K562 (cell line): Measurements from ENCODE around the gene CCL27. TPM values are rescaled to one million over a fixed set of nuclear protein-coding genes. Genes with fewer than 3 reads are reported as not detected.
A peak's percentile ranks its signal among the peaks of the same experiment; 100 is the strongest.

Experiments used
- CEBPZ ChIP-seq: fragments of 150-350 bp; IDR thresholded peaks from 2 replicates; pipeline ENCODE4 v1.6.1; 2014; ENCODE audit warnings: low read depth, mild to moderate bottlenecking, low read length, borderline replicate concordance
- CREB5 ChIP-seq: fragments of 250-450 bp; sonication (Bioruptor Pico); IDR thresholded peaks from 2 replicates; pipeline ENCODE4 v1.5.0; 2020; ENCODE audit warnings: mild to moderate bottlenecking
- DIDO1 ChIP-seq: fragments of 450-650 bp; IDR thresholded peaks from 2 replicates; pipeline ENCODE4 v1.6.1; 2016; ENCODE audit warnings: low read depth, missing biosample characterization, missing genetic modification characterization
- MEF2A ChIP-seq: IDR thresholded peaks from 2 replicates; pipeline ENCODE4 v1.6.1; 2011; ENCODE audit warnings: low read depth, mild to moderate bottlenecking, low read length, moderate library complexity; ENCODE audit not compliant: control insufficient read depth
- PBX2 ChIP-seq, 2 experiments: IDR thresholded peaks in 1 of 2; conservative IDR thresholded peaks in 1 of 2; 2 replicates each; pipeline ENCODE4 v1.6.1; 2016; ENCODE audit warnings: low read depth in 2 of 2, mild to moderate bottlenecking in 1 of 2, missing compliant biosample characterization in 1 of 2, missing genetic modification characterization in 1 of 2, moderate library complexity in 1 of 2
- PRDM10 ChIP-seq: fragments of 450-650 bp; IDR thresholded peaks from 2 replicates; pipeline ENCODE4 v1.6.1; 2018; ENCODE audit not compliant: partially characterized antibody
- SRF ChIP-seq, 2 experiments: fragments of 250-450, 450-650 bp in 1 of 2; sonication (Bioruptor Pico) in 1 of 2; sonication (generic) in 1 of 2; formaldehyde crosslinking; IDR thresholded peaks; 2 replicates each; pipeline versions ENCODE4 v1.5.0 to v1.5.1; 2020 to 2022; ENCODE audit warnings: mild to moderate bottlenecking in 1 of 2, missing genetic modification reagents in 1 of 2
- ZBTB8A ChIP-seq: fragments of 450-650 bp; IDR thresholded peaks from 2 replicates; pipeline ENCODE4 v1.6.1; 2018; ENCODE audit warnings: mild to moderate bottlenecking, moderate library complexity; ENCODE audit not compliant: partially characterized antibody
- ZNF175 ChIP-seq: fragments of 200-800 bp; sonication (Bioruptor generic); IDR thresholded peaks from 2 replicates; pipeline ENCODE4 v1.6.1; 2016; ENCODE audit warnings: low read depth, mild to moderate bottlenecking, missing genetic modification characterization, missing compliant biosample characterization
- polyA plus RNA-seq, 8 experiments: library from polyadenylated mRNA; depleted of rRNA in 4 of 8; stranded (reverse) in 5 of 8; unstranded in 3 of 8; fragments of >200 nt; fragmentation: Nextera tagmentation in 2 of 8; fragmentation: Illumina TruSeq in 1 of 8; extraction: Ambion mirVana in 2 of 8; extraction: Trizol in 1 of 8; gene quantifications; 2 replicates each; pipeline versions ENCODE4 v1.2.1 to v1.2.3, GENCODE V29; 2011 to 2014; ENCODE audit warnings: inconsistent platforms in 1 of 8, missing spikeins in 1 of 8
- total RNA-seq, 7 experiments: library from RNA; depleted of rRNA in 6 of 7; stranded (reverse); fragments of >200 nt in 6 of 7; fragmentation: Illumina TruSeq in 2 of 7; extraction: Trizol in 2 of 7; gene quantifications; 2 replicates each; pipeline versions ENCODE4 v1.2.1 to v1.2.3, GENCODE V29; 2011 to 2021; ENCODE audit warnings: low replicate concordance in 1 of 7
- TF ChIP-seq, protein P1 (sequence below): sonication (generic); formaldehyde crosslinking; IDR thresholded peaks from 2 replicates; pipeline ENCODE4 v1.5.0; 2020; ENCODE audit warnings: missing genetic modification reagents

The CCL27 gene
- total and polyA plus RNA-seq, 9 of the 15 experiments (the other 6 are each of a cell fraction or from before 2014, with no cell fraction given), result 0.10 to 0.53 (median 0.27) TPM; not detected in 5

GRCh38 chr9:34637356-34638137 is 24.9 kb downstream of the CCL27 start, which contains the start of gene SIGMAR1 (continued):
- TF ChIP-seq DIDO1, result no peak
- TF ChIP-seq ZNF175 (CRISPR knock-in tag), result no peak
- no peak for TF ChIP-seq CEBPZ
- TF ChIP-seq ZBTB8A, result no peak
- peak; percentile 99 for TF ChIP-seq PRDM10
- TF ChIP-seq PBX2 (CRISPR knock-in tag; IDR thresholded peaks at IDR 0.05; ENCODE audit: low read depth), result no peak
- TF ChIP-seq PBX2 (tag; conservative IDR thresholded peaks at IDR 0.05; ENCODE audit: low read depth), result no peak
- no peak for TF ChIP-seq CREB5 (CRISPR knock-in tag)
- TF ChIP-seq SRF (CRISPR knock-in tag; IDR thresholded peaks at IDR 0.05), result no peak
- TF ChIP-seq, protein P1, sequence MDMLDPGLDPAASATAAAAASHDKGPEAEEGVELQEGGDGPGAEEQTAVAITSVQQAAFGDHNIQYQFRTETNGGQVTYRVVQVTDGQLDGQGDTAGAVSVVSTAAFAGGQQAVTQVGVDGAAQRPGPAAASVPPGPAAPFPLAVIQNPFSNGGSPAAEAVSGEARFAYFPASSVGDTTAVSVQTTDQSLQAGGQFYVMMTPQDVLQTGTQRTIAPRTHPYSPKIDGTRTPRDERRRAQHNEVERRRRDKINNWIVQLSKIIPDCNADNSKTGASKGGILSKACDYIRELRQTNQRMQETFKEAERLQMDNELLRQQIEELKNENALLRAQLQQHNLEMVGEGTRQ, result peak; percentile 41
- TF ChIP-seq MEF2A, result no peak
